HG03354 (cell line): ENCODE measurements around the gene TXNRD2.

ENCODE experiments used
- ATAC-seq: cut with Tn5 transposase; IDR thresholded peaks from one replicate; pipeline ENCODE4 v1.9.1; 2021; ENCODE audit warnings: mild to moderate bottlenecking; ENCODE audit not compliant: unreplicated experiment, poor library complexity, severe bottlenecking

The TXNRD2 gene

GRCh38 chr22:19969141-19969928, 27.7 kb upstream of the TXNRD2 start:
- no peak for ATAC-seq

GRCh38 chr22:19968450-19968891, 26.9 kb upstream of the TXNRD2 start:
- ATAC-seq = no peak

- ATAC-seq = no peak
These were observed 26.3 kb upstream of the TXNRD2 start for GRCh38 chr22:19967850-19968449.

DNA sequence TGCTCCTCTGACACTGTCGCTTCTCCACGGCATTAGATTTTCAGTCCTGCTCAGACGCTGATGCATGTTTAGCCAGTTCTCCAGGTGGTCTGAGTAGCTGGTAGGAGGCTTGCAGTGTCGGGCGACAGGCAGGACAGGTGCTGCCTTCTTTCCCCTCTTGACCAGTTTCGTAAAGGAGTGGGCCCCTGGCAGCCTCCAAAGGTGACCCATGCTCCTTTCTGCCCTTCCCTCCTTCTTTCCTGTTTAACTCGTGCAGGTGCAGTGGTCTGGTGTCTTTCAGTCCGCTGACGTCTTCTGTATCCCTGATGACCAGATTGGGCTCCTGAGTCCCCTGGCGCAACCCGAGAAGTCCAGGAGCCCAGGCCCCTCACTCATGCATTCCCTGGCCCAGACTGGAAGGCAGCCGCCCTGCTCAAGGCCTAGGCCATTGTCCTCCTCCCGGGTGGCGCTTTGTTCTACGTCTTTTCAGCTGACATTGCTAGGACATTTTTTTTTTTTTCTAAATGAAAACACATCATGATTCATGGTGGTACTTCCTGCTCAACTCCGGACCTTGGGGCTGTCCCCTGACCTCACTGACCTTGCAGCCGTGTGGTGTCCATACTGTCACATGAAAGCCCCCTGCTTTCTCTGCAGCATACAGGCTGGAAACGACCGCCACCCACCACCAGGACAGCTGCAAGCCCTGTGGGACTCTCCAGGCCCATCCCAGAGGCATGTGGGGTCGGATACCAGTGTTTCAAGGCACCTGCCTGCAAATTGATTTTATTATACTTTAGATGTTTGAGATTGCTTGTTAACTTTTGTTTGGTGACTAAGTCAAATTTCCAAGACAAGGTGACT, 25.5 kb upstream of the TXNRD2 start:
- no peak for ATAC-seq

DNA sequence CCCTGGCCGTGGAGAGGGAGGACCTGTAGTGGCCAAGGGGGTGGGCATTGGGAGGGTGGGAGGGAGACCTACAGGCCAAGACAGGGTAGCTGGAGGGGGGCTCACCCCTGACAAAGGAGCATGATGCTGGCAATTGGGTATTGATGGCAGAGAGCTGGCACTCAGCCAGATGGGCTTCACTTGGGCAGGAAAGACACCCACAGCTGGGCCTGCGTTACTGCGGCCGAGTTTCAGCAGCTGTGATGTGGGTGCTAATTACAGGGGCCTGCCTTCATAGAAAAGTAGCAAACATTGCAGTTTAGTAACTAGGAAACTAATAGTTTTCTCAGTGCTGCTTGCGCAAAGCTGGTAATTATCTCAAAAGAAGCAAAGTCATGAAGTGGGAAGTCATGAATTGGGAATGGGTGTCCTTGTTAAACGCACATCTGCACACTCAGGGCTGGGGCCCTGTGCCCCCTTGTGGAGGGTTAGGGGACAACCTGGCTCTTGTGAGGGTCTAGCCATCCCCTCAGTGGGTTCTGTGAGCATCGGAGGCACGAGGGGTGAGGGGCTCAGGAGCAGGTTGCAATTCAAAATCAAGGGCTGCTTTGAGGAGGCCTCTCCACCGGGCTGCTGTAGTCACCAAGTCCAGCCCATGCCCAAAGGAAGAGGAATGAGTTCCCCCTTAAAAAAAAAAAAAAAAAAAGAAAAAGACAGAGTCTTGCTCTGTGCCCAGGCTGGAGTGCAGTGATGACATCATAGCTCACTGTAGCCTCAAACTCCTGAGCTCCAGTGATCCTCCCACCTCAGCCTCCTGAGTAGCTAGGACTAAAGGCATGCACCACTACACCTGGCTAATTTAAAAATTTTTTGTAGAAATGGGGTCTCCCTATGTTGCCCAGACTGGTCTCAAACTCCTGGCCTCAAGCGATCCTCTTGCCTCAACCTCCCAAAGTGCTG, 24.4 kb upstream of the TXNRD2 start:
- no peak for ATAC-seq

- ATAC-seq = no peak
These were observed 23.2 kb upstream of the TXNRD2 start for GRCh38 chr22:19964701-19965386.

GRCh38 chr22:19963863-19964642, 22.4 kb upstream of the TXNRD2 start:
- ATAC-seq = no peak

DNA sequence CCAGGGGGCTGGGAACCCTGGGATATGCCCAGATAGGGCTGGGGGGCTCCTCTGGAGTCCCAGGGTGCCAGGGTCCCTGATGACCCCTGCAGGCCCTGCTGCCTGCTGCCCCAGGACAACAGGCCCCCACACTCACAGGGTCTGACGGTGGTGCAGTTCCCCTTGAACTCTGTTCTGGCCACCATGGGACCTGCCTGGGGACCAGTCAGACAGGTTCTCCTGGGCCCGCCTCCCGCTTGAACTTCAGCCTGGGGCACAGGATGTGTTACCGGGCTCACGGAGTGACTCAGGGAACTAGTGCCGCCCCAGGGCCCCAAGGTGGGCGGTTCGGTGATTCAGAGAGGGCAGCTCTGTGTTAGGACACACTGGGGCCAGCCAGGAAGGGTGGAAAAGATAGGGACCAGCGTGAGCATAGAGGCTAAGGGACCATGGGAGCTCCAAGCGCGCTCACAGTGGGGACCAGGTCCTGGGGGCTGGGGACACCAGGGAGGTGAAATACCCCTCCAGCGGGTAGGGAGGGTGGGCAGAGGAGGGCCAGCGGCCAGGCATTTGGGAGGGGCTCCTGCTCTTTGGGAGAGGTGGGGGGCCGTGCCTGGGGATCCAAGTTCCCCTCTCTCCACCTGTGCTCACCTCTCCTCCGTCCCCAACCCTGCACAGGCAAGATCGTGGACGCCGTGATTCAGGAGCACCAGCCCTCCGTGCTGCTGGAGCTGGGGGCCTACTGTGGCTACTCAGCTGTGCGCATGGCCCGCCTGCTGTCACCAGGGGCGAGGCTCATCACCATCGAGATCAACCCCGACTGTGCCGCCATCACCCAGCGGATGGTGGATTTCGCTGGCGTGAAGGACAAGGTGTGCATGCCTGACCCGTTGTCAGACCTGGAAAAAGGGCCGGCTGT, 21.5 kb upstream of the TXNRD2 start:
- no peak for ATAC-seq

DNA sequence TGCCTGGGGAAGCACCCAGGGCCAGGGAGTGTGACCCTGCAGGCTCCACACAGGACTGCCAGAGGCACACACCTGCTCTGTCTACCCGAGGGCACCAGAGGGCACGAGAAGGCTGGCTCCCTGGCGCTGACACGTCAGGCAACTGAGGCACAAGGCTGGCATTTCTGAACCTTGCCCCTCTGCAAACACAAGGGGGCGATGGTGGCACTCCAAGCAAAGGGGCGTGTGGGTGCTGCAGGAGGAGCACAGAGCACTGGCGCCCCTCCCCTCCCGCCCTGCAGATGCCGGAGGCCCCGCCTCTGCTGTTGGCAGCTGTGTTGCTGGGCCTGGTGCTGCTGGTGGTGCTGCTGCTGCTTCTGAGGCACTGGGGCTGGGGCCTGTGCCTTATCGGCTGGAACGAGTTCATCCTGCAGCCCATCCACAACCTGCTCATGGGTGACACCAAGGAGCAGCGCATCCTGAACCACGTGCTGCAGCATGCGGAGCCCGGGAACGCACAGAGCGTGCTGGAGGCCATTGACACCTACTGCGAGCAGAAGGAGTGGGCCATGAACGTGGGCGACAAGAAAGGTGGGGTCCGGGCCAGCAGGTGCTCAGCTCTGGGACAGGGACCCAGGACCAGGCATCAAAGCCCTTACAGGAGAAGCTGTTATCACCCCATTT, 20.8 kb upstream of the TXNRD2 start:
- no peak for ATAC-seq

DNA sequence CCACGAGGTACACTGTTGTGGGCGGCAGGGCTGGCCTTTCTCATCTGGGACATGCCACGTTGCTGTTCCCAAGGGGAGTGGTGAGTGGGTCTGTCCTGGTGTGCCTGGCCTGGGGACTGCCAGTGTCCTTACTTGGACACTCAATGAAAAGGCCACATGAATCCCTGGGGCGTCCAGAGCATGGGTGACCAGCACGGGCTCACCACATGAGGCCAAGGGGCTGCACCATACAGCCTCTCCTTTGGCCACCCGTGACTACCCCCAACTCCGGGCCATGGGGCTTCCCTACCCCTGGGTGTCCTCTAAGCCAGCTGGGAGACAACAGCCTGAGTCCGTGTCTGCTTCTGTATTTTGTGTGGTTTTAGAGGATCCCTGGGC, 20.2 kb upstream of the TXNRD2 start:
- ATAC-seq = no peak

DNA sequence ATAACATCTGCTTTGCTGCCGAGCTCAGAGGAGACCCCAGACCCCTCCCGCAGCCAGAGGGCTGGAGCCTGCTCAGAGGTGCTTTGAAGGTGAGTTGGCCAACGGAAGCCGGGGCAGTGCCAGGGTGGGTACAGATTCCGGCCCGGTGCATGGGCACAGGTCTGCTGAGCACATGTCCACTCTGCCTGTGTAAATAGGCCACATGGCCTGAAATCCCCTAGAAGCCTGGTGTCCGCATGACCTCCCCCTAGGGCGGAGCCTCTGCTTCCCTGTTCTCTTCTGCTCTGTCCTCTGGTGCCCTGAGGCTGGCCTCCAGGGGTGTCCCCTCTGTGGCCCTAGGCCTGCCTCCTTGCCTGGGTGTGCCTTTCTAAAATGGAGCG, 19.6 kb upstream of the TXNRD2 start:
- ATAC-seq = no peak

DNA sequence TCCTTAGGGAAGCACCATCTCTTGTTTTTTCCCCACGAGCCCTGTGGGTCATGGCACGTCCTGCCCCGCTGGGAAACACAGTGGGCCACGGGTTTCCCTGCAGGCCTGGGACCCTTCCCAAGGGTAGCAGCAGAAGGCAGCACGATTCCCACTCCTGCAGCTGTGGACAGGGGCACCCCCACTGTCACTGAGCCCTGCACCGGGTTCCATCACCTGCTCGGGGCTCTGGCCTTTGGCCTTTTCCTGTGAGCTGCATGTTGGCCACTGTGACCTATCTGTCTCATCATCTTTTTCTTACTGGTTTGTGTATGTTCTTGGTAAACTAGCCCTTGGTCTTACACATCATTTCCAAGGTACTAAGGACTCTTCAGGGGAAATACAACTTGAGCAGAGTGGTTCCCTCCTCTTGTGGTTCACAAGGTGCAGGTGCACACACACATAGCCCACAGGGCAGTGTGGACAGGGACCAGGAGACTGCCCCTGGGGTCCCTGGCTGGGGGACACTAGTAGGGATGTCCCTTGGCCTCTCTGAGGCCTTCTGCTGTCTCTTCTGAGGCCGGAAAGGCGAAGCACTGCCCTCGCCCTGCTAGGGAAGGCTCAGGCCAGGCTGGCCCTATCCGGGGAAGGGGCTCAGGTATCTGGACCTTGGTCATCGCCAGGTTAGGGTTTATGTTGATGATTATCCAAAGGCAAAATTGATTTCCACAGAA, 19.0 kb upstream of the TXNRD2 start:
- ATAC-seq = no peak

DNA sequence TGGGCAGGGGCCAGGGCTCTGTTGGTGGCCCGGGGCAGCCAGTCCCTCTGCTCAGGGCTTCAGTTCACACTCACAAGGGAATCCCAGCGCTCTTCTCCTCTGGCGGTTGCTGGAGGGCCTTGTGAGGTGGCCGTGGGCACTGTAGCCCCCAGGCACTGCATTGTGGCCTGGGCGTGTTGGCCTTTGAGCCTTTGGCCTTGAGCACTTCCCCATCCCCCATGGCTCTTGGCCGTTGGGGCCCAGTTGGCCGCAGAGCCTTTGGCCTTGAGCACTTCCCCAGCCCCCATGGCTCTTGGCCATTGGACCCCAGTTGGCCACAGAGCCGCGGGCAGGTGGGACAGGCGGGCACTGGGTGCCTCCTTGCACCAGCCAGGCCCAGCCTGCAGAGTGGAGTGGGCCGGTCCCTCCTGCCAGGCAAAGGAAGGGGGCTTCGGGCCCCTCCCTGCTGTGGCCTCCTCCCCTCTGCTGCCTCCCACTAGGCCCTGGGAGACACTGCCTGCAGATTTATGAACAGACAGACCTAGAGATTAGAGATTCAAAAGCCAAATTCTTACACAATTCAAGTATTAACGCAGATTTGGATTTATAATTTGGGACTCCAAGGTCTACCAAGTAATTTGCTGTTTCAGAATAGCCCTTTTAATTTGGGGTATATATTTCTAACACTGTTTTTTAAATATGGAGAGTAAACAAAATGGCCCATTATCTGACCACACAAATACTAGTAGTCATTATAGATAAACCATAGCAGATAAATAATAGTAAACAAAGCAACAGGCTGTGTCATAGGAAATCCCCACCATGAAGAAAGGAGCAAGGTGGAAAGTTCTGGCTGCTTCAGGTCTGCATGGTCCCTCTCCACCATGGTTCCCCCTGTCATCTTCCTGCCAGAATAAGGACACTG, 18.2 kb upstream of the TXNRD2 start:
- ATAC-seq = no peak

DNA sequence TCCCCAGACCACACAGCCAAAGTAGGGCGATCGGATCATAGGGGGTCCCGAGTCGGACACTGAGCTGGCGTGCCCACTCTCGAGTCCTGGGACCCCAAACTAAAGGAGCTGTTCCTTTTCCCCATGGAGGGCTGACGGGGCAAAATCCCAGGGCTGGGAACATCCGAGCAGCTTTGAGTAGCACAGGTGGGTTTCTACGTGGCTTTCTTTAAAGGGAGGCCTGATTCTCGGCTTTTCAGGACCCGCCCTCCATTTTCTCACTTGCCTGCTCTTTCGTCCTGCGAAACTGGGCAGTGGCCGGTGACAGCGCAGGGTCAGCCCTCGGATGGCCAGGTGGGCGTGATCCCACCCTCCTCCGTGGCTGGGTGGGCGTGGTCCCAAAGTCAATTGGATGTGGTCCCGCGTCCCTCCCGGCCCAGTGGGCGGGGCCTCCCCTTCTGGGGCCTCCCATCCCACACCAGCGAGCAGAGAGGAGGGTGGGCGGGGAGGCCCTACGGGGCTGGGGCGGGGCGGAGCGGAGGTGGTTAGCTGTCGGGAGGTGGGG, 17.5 kb upstream of the TXNRD2 start:
- no peak for ATAC-seq
